ENCODE measurements around the gene RNF148.

The RNF148 gene, protein sequence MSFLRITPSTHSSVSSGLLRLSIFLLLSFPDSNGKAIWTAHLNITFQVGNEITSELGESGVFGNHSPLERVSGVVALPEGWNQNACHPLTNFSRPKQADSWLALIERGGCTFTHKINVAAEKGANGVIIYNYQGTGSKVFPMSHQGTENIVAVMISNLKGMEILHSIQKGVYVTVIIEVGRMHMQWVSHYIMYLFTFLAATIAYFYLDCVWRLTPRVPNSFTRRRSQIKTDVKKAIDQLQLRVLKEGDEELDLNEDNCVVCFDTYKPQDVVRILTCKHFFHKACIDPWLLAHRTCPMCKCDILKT

DNA sequence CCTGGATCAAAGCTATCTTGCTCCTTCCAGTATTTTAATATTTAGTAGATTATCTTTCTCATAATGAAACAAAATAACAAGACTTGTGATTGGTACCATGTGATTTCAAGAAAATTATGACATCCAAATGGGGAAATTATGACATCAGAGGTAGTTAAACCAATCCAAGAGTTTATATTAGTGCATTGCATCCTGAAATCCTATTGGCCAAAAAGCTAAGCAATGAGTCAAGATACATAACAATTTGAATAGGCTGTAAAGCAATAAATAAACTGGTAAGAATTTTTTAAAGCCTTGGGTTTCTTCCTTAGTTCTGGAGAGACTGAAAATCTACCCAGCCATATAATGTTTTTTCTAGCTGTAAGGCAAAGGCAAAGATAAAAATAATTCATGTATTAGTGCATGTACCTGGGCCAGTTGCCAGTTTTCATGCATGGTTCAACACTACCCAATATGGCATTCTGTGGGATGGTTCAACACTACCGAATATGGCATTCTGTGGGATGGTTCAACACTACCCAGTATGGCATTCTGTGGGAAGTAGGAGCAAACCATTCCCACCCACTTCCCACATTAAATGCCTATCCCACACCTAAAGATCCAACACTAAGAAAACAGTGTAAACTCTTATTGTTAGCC is at the start of gene RNF148:
Gene RNF148, minus strand, starts transcription at position 51 of the 639 bp plus-strand sequence. CDS start 172 bp downstream, outside the sequence.
- DNase-seq = no peak

DNA sequence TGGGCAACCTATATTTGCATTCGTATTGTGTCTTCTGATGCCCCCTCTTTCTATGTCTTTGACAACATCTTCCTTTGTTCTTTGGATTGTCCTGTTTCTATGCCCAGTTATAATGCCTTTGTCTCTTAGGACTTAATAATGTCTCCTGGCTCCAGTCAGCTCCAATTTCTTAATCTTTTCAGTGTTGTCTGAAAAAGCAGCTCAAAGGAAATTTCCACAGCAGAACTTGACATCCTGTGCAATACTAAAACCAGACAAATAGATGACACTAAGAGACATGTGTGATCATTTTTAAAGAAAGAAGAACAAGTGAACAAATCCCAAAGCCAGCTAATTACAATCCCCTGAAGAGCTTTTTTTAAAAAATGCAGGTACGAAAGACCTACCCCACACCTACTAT is 47.7 kb upstream of the RNF148 start:
- no peak for DNase-seq

DNA sequence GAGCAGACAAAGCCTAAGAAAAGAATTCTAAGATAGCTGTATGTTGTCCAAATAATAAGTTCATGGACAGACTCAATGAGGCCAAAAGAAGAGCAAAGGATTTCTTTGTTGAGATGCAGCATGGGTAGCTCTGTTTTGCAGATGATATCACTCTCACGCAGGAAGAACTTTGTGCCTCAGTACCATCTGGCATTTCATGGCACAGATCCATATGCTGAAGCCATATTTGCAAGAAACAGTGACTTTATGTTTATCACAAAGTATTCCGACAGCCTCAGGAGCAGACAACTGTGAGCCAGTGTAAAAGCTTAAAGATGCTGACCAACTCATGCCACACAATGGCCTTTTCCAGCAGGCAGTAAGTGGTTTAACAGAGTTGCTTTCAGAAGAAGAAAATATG is 45.5 kb upstream of the RNF148 start:
- DNase-seq = no peak

DNA sequence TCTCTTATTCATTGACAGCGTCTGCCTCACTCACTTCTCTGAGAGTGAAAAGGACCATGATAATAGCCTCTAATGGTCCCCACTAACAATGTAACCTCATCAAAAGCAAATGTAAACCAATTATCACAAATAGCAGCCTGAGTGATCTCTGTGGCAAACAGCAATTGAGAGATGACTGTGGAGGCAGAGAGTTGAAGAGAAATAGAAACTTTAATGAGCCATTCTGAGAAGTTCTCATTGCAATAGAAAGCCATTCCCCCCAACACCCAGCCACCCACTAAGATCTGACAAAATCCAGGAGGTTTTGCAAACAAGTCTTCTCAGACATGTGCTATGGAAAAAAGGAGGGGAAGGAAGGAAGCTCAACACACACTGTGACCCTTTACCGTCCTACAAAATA is 44.2 kb upstream of the RNF148 start:
- peak; percentile 41 for DNase-seq

DNA sequence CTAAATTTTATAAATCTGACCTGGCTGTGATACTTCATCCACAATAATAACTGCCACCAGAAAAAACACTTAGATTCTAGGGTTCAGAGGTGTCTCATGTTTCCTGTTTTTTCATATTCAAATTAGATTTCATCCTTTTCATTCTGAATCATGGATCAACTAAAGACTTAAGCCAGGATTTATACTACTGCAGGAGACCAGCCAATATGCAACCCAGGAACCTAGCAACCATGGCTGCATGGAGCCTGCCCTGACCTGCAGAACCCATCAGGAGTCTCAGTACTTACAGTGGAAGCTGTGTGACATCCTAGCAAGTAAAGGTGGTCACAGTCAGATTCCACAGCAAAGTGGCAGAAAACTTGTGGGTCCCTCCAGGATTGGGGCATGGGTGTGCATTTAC is 40.5 kb upstream of the RNF148 start:
- DNase-seq = peak; percentile 41

DNA sequence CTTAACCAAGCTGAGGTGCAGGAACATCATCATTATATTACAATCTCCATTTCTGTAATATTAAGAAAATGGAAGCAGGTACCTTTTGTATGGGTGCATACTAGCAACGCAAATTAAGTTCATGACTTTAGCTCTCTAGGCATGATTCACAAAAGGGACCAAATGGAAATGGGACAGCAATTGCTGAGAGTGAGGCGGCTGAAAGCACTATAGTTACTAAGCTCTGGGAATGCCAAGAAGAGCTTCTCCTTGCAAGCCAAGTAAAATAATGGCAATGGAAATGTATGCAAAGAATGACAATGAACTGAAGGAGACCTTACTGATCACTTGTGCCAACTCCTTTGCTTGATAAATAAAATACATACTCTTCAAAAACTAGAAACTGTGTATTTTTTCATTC is 36.2 kb upstream of the RNF148 start:
- DNase-seq = peak; percentile 14

DNA sequence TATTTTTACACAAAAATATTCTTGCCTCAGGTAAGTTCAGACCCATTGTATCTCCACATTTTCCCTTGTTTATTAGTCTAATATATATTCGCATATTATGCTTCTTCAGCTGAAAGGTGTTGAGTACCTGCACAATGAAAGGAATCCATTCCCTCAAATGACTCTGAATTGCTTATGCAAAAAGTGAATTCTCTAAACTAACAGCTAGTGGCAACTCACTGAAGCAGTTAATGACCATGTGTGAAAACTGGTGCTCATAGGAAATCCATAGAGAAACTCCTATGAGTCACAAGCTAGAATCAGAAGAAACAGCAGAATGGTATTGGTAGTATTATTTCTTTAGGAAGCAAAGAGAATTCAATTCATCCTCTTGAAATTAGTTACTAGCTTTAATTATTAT is 33.5 kb upstream of the RNF148 start:
- no peak for DNase-seq

DNA sequence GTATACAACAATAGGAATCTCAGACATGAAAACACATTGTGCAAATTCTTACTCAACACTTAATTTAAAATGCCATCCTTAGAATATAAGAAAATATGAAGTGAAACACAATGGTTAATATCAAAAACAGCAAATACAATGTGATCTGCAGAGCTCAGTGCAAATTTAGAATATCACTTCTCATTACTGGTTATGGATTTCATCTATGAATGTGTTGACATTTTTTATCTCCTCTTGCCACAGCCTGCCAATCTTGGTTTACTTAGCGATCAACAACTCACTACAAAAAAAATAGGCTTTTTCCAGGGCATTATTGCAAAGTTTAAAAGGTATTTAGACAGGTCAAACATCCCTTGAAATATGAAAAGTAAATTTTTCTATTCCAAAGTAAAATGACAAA is 25.0 kb upstream of the RNF148 start:
- DNase-seq = no peak

DNA sequence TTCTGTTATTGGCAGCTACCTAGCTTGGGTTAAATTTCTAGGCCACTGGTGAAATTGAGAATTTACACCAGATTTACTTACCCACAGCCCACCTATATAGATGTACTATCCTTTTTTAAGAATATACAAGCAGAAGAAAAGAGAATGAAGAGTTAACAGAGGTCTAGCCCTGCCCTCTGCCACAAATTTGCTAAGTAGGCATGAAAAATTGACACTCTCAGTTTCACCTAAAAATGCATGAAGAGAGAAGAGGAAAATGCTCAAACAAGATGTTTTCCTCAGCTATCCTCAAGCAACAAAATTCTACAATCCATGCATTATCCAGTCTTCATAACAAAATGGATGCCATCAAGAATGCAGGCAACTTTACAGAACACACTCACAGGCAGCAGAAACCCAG is 24.6 kb upstream of the RNF148 start:
- no peak for DNase-seq

DNA sequence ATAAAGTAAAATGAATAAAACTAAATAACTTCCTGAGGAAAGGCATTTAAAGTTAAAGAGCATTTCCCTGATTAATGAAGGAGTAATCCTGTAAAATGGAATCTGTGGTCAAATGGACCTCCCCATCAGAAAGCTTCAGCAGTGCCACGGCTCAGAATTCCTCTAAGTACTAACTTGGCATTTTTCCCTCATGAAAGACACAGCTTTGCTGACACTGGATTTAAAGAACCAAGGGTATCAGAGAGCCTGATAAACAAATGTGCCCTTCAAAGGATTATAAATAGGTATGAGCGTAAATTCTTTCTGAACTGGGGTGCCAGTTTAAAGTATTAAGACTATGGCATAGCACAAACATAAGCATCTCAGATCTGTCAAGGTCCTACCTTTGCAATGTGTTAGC is 24.2 kb upstream of the RNF148 start:
- DNase-seq = peak; percentile 56

DNA sequence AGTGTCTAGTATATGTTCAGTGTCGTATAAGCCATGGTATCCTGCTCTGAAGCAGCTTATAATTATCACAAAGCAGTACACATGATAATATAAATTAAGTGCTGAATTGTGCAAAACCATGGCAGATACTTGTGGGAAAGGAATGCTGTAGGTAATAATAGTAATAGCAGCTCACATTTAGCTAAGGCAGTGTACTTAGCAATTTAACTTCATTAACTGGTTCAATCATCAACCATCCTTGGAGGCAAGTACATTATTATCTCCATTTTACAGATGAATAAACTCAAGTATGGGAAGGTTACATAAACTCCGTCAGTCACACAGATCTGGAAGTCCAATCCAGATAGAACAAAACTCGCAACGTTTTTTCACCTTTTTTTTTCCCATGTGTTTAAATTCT is 21.6 kb upstream of the RNF148 start:
- no peak for DNase-seq

DNA sequence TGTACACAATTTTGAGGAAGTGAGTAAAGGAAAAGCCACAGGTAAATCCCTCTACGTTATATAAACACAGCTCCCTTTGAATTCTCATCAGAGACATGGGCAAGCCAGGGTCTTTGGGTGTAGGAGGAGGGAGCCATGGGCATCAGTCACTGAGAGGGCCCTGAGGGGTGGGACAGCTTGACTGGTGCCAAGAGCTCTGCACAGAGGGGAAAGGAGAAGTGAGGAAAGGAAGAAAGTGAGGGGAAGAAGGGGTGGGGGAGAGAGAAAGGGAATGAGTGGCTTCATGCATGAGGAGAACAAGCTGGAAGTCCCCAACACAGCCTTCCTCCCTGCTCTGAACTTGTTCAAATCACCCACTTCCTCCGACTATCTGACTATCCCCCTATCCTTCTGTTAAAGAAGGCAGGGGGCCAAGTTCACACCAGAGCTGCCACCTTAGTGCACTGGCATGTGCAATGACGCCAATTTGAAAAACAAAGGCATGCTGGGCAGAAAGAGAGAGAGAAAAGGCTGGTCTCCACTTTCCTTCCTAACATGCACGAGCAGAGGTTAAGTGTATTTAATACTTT is 16.4 kb upstream of the RNF148 start:
- DNase-seq = no peak

DNA sequence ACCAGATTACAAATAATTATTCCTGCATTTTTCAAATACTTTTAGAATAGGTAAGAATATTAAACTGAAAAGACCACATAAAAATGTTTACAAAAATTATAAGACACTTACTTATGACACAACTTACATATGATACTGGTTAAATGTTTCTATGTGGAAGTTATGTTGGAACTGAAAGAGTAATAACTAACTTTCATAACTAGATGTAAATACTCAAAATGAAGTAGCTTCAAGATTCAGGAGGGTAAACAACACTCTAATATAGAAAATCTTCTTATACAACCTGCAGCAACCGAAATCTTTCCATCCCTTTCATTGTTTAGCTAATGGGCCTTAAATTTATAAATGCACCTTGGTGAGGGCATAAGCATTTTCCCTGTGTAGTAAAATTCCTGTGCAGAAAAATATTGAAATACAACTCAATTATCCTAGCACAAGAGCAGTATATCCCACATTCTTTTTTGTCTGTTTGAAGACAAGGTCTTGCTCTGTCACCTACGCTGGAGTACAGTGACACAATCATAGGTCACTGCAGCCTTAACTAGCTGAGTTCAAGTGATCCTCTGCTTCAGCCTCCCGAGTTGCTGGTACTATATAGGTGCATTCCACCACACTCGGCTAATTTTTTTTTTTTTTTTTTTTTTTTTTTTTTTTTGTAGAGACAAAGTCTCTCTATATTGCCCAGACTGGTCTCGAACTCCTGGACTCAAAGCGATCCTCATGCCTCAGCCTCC is 14.8 kb upstream of the RNF148 start:
- no peak for DNase-seq

DNA sequence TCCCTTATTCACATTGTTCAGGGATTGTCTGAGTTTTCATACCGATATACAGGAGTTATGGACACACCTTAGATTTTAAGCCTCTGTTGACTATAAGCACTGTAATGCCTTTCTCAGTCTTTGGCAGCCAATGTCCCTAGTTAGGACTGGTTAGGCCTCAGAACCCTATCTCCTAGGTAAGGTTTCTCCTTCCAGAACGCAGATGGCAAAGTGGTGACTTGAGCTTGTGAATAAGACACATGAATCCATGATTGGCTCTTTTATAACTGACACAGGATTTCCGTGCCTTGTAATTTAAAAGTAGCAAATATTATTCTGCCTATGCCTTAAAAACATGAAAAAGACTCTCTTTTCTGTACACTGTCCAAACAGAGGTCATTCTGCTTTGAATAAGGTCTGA is 12.5 kb upstream of the RNF148 start:
- DNase-seq = no peak

DNA sequence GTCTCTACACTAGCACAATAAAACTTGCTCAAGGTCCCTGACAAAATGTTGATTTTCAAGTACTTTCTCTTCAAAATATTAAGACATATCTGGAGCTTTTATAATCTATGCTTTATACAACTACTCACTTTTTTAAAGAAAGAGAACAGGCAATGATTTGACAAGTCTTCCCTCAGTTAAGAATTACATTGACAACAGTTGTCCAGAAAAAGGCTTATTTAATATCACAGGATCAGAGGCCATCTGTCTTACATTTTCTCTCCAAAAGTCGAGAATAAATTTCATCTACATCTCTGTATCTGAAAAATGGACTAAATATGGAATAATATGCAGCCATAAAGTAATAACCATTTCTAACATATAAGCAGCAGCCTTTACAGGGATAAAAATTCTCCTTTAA is 8.2 kb upstream of the RNF148 start:
- DNase-seq = no peak

DNA sequence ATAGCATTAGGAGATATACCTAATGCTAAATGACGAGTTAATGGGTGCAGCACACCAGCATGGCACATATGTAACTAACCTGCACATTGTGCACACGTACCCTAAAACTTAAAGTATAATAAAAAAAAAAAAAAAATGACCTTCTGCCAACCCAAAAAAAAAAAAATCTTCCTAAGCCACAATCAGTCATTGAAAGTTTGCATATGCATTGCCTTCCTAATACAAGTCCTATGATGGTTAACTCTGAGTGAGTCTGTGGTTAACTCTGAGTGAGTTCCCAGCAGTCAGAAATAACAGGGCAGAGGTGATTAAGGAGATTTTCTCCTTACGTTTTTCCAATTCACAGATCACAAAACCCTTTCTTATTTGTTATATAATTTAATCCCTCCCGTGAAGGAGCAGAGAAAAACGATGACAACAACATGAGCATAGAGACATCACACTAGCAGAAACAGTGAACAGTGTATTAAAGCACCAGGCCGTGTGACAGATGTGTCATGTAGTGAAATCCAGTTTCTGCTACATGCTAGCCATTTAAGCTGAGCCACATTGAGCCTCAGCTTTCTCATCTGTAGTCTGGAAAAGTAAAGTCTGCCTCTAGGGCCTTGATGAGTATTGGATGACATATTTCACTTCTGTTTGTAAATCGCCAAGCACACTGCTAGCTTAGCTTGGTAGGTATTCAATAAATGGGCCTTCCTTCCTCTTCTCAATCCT is 7.4 kb upstream of the RNF148 start:
- peak; percentile 51 for DNase-seq

DNA sequence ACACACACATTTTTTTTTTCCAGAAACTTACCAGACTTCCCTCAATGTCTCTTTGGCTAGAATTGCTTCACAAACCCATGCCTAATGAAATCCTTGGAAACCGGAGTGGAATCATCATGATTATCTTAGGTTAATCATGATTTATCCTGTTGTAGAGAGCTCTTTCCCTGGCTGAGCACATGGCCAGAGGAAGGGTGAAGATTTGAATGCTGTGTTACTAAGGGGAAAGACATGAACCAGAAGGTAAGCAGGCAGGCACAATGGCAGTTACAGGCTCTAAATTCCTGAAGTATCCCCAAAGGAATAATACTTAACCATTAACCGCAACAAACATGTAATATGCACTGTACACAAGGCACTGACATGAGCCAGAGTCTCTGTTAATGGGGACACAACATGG is 4.1 kb upstream of the RNF148 start:
- DNase-seq = peak; percentile 39

DNA sequence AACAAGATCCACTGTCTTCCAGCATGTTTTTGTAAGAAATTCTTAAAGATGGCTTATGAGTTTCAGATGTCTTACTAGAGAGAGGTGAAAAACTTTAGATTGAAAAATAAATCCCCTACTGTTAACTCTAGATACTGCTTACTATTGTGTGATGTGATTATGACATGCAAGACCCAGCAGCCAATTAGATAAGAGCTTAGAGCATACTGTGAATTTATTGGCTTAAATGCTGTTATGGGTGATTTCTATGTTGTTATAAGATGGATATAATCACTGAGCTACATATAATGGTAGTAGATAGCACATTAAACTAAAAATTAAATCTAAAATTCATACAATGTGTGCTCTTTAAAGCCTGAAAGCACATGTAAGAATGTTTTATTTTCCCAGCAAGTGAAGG is 3.7 kb downstream of the RNF148 start, which contains the start of gene RNF133:
Gene RNF133, minus strand, starts transcription at position 101 of the 400 bp plus-strand sequence. CDS start 199 bp downstream, outside the sequence.
- DNase-seq = no peak

DNA sequence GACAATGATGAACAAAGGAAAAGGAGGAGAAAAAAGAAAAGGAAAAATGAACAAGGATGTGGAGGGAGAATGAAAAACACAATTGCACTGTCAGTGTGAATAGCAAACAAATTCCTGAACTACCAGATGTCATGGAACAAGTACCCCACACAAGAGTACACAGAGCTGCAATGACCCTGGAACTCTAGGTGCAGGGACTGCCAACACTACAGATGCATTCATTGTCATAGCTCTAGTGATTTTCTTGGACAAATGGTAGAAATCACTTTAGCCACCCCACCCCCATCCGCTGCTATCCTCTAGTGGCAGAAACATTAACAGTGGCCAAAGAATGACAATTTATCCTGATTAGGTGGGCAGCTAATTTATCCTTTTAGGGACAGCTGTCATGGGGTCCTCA is 6.9 kb downstream of the RNF148 start:
- peak; percentile 45 for DNase-seq

DNA sequence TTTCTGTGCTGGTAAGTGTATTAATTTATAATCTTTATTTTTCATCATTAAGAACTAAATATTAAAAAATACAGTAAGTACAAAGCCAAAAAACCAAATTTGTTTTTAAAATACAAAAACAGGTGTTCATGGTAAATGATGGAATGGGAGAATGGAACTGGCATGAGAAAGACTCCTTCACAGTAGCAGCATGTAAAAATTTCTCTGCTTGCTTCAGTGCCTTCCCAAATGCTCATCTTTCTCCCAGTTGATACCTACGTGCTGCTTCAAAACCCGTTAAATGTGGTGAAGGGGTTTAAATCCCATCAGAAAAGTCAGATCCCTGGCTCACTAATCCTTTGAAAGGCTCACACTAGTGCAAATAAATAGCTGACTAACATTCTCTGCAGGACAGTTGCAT is 8.0 kb downstream of the RNF148 start:
- peak; percentile 73 for DNase-seq

DNA sequence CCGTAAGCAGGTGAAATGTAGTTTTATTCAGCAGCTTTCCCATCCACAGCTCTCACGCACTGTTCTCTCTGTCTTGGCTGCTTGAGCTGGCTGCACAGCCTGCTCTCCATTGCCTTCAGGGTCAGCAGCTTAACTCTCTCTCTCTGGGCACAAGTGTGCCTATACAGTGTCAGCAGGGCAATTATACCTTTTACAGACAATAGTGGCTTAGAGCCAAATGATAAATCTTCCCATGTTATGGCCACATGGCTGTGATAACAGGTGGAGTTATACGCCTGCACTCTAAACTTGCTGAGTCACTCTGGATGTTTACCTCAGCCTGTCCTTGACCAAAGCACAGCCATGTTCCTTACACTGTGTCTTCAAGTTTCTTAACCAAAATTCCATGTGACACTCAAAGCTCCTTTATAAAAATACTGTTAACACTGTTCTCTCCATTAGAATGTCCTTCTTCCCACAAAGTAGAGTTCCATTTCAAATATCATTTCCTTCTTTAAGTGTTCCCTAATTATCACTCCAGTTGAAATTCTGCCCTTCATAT is 9.9 kb downstream of the RNF148 start:
- DNase-seq = peak; percentile 16

DNA sequence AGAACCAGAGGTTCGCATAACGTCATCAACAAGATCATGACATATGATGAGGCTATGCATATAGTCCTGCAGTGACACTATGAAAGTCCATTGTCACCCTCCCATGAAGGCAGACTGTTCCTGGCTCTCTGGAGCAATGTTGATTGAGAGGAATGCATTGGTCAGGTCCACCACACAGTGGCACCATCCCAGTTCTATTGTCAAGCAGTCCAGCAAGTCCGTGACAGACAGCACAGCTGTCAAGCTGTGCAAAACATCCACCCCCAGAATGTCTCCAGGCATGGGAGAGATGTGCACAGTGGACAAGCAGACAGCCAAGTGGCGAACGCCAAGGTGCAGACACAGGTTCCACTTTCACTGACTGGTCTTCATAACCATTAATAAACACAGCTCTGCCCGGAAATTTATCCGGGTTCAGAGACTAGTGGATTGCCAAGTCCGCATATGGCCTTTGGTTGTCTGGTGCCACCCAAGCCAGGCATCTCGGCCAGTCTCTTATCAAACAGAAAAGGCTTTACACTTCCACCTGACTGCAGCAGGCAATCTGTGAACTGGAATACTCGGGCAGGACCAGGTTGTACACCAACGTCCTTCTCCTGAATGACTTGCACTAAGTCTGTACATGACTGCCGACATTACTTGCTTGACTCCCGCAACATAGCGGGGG is 11.0 kb downstream of the RNF148 start:
- DNase-seq = no peak
